K562 (cell line): ENCODE results near the gene CD34. TPM values are rescaled to one million over a fixed set of nuclear protein-coding genes. Genes with fewer than 3 reads are reported as not detected.

Experiments used
- BCOR ChIP-seq: fragments of 450-650 bp; IDR thresholded peaks from 2 replicates; pipeline ENCODE4 v1.6.1; 2016
- CBFA2T2 ChIP-seq: fragments of 450-650 bp; conservative IDR thresholded peaks from 2 replicates; pipeline ENCODE4 v1.6.1; 2017; ENCODE audit warnings: mild to moderate bottlenecking
- CXXC5 ChIP-seq: fragments of 250-450 bp; sonication (Bioruptor Pico); IDR thresholded peaks from 2 replicates; pipeline ENCODE4 v1.8.0; 2022; ENCODE audit warnings: inconsistent platforms, mild to moderate bottlenecking, moderate library complexity
- EP300 ChIP-seq: IDR thresholded peaks from 2 replicates; pipeline ENCODE4 v1.6.1; 2012; ENCODE audit warnings: low read length, improper control_type of control experiment
- HIVEP1 ChIP-seq: fragments of 250-450 bp; sonication (Bioruptor Pico); IDR thresholded peaks from 2 replicates; pipeline ENCODE4 v1.4.0; 2020; ENCODE audit warnings: mild to moderate bottlenecking
- HOMEZ ChIP-seq: fragments of 250-450 bp; sonication (Bioruptor Pico); IDR thresholded peaks from 2 replicates; pipeline ENCODE4 v1.4.0; 2020; ENCODE audit warnings: mild to moderate bottlenecking, moderate library complexity
- MXI1 ChIP-seq: IDR thresholded peaks from 2 replicates; pipeline ENCODE4 v1.6.1; 2011; ENCODE audit warnings: low read depth, mild to moderate bottlenecking, improper control_type of control experiment, low read length
- PKNOX1 ChIP-seq: fragments of 450-650 bp; IDR thresholded peaks from 2 replicates; pipeline ENCODE4 v1.6.1; 2016
- RFX5 ChIP-seq: IDR thresholded peaks from 2 replicates; pipeline ENCODE4 v1.6.1; 2011; ENCODE audit warnings: low read depth, mild to moderate bottlenecking, improper control_type of control experiment, low read length
- RREB1 ChIP-seq: fragments of 250-450 bp; sonication (Bioruptor Pico); IDR thresholded peaks from 2 replicates; pipeline ENCODE4 v1.4.0; 2020
- STAG1 ChIP-seq: sonication (generic); formaldehyde crosslinking; IDR thresholded peaks from 2 replicates; pipeline ENCODE4 v1.5.0; 2020; ENCODE audit warnings: missing genetic modification reagents, borderline replicate concordance
- TAF9B ChIP-seq: fragments of 450-650 bp; IDR thresholded peaks from 2 replicates; pipeline ENCODE4 v1.6.1; 2018; ENCODE audit warnings: mild to moderate bottlenecking; ENCODE audit not compliant: partially characterized antibody
- TAL1 ChIP-seq: fragments of 450-650 bp; IDR thresholded peaks from 2 replicates; pipeline ENCODE4 v1.6.1; 2016; ENCODE audit warnings: mild to moderate bottlenecking
- TEAD1 ChIP-seq, 2 experiments: fragments of 450-650 bp in 1 of 2; sonication (generic) in 1 of 2; formaldehyde crosslinking; IDR thresholded peaks; 2 replicates each; pipeline versions ENCODE4 v1.4.0 to v1.8.0; 2020 to 2022; ENCODE audit warnings: mild to moderate bottlenecking in 2 of 2, missing genetic modification reagents in 1 of 2
- UBTF ChIP-seq, 2 experiments: IDR thresholded peaks; 2 replicates each; pipeline ENCODE4 v1.6.1; 2012; ENCODE audit warnings: improper control_type of control experiment in 2 of 2, low read depth in 2 of 2, low read length in 2 of 2, borderline replicate concordance in 1 of 2
- ZNF408 ChIP-seq: fragments of 250-450 bp; sonication (Bioruptor Pico); IDR thresholded peaks from 2 replicates; pipeline ENCODE4 v1.4.0; 2020; ENCODE audit warnings: low read depth, mild to moderate bottlenecking, moderate library complexity
- ZNF740 ChIP-seq, 3 experiments: fragments of 200-800 bp in 1 of 3; sonication (Bioruptor generic) in 1 of 3; sonication (generic) in 1 of 3; formaldehyde crosslinking in 1 of 3; IDR thresholded peaks; 2 replicates each; pipeline versions ENCODE4 v1.6.1 to v1.8.0; 2016 to 2022; ENCODE audit warnings: mild to moderate bottlenecking in 2 of 3, missing compliant biosample characterization in 2 of 3, missing genetic modification characterization in 2 of 3, missing genetic modification reagents in 1 of 3
- polyA plus RNA-seq, 8 experiments: library from polyadenylated mRNA; depleted of rRNA in 4 of 8; stranded (reverse) in 5 of 8; unstranded in 3 of 8; fragments of >200 nt; fragmentation: Nextera tagmentation in 2 of 8; fragmentation: Illumina TruSeq in 1 of 8; extraction: Ambion mirVana in 2 of 8; extraction: Trizol in 1 of 8; gene quantifications; 2 replicates each; pipeline versions ENCODE4 v1.2.1 to v1.2.3, GENCODE V29; 2011 to 2014; ENCODE audit warnings: inconsistent platforms in 1 of 8, missing spikeins in 1 of 8
- total RNA-seq, 7 experiments: library from RNA; depleted of rRNA in 6 of 7; stranded (reverse); fragments of >200 nt in 6 of 7; fragmentation: Illumina TruSeq in 2 of 7; extraction: Trizol in 2 of 7; gene quantifications; 2 replicates each; pipeline versions ENCODE4 v1.2.1 to v1.2.3, GENCODE V29; 2011 to 2021; ENCODE audit warnings: low replicate concordance in 1 of 7

The CD34 gene
- total and polyA plus RNA-seq, 9 of the 15 experiments (the other 6 are each of a cell fraction or from before 2014, with no cell fraction given) = not detected

GRCh38 chr1:207833381-207833780, 77.5 kb downstream of the CD34 start (continued):
- TF ChIP-seq RREB1 (CRISPR knock-in tag) = 0 out of 2 replicates have a peak, but pooled peaks have one; percentile 68
- 0 out of 4 replicates have a peak, but pooled peaks of 1 of the 2 experiments have one; percentile 32 for TF ChIP-seq TEAD1 (CRISPR knock-in tag; IDR thresholded peaks at IDR 0.05)
- TF ChIP-seq EP300 = peak; percentile 10; the same call in 1 of the 2 replicates
- no peak for TF ChIP-seq BCOR
- no peak for TF ChIP-seq TAL1
- TF ChIP-seq UBTF (IDR thresholded peaks at IDR 0.05; ENCODE audit: borderline replicate concordance in 1 of 2, low read depth in 2 of 2, low read length in 2 of 2) = no peak
- TF ChIP-seq RFX5 = no peak
- TF ChIP-seq MXI1 = no peak
- no peak for TF ChIP-seq HOMEZ
- no peak for TF ChIP-seq ZNF740 (CRISPR knock-in tag; IDR thresholded peaks at IDR 0.05)
- TF ChIP-seq ZNF740 (tag; IDR thresholded peaks at IDR 0.05) = no peak
- peak; percentile 83 for TF ChIP-seq PKNOX1
- TF ChIP-seq TAF9B = no peak
- no peak for TF ChIP-seq STAG1 (CRISPR knock-in tag)
- TF ChIP-seq ZNF408 (CRISPR knock-in tag) = no peak
- TF ChIP-seq CXXC5 = peak; percentile 32; the same call in 1 of the 2 replicates
- TF ChIP-seq HIVEP1 = 0 out of 2 replicates have a peak, but pooled peaks have one; percentile 22
- no peak for TF ChIP-seq CBFA2T2
